ENCODE data around the gene NUP35.
"Not testable (repeated sequence)": the region's sequence is repeated elsewhere in the genome, so short reads cannot be mapped to it uniquely, and the experiment has no call there.

Gene NUP35

DNA sequence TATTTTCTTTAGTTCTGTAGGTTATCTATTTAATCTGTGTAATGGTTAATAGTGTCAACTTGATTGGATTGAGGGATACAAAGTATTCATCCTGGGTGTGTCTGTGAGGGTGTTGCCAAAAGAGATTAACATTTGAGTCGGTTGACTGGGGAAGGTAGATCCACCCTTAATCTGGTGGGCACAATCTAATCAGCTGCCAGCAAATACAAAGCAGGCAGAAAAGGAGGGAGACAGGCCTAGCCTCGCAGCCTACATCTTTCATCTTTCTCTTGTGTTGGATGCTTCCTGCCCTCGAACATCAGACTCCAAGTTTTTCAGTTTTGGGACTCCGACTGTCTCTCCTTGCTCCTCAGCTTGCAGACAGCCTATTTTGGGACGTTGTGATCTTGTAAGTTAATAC, 42.7 kb downstream of the NUP35 start:
- H3K4me3 ChIP-seq (ENCODE audit: low read depth, low read length); H3K27ac ChIP-seq (ENCODE audit: low read depth, low read length); H3K27me3 ChIP-seq (ENCODE audit: control insufficient read depth, insufficient read depth, low read length); H3K9me3 ChIP-seq (ENCODE audit: control insufficient read depth, insufficient read depth, low read depth, low read length); H3K4me1 ChIP-seq (ENCODE audit: control insufficient read depth, insufficient read depth, low read length); H3K9ac ChIP-seq (ENCODE audit: low read length): not testable (repeated sequence)
- H3K36me3 ChIP-seq (ENCODE audit: control insufficient read depth, insufficient read depth, low read length): peaks cover 47% of the 10 kb centered on the region

DNA sequence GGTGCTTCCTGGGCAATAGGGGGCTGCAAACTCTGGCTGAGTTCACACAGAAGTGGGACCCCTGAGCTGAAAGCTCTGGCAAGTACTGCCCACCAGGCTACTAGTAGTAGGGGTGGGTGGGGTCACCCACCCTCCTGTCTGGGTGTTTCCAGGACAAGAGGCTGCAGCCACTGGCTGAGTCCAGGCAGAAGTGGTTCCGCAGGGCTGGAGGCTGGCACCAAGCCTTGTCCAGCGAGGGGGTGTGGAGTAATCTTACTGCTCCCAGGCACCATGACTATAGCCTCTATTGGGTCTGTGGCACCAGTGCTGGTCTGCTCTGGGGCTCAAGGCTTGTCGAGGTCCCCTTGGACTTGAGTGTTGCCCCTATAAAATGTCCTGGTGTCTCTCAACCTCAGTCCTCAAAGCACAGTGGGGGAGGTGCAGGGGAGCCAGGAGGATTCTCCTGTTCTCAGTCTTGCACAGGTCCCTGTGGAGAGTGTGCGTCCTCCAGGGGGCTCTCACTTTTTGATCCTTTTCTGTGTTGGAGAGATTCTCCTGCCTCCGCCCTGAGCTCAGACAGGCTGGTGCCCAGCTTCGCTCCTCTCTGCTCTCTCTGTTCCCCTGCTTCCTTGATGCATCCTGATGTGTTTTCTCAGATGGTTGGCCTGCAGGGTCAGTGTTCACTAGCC, 48.1 kb downstream of the NUP35 start:
- no peaks in the 10 kb centered on the region for H3K36me3 ChIP-seq (ENCODE audit: control insufficient read depth, insufficient read depth, low read length)
- H3K4me1 ChIP-seq (ENCODE audit: control insufficient read depth, insufficient read depth, low read length): no peaks in the 10 kb centered on the region
- H3K27ac ChIP-seq (ENCODE audit: low read depth, low read length): no peak overlapping the region
- H3K27me3 ChIP-seq (ENCODE audit: control insufficient read depth, insufficient read depth, low read length): no peaks in the 10 kb centered on the region
- H3K9me3 ChIP-seq (ENCODE audit: control insufficient read depth, insufficient read depth, low read depth, low read length): 0 out of 2 replicates have a peak, but pooled peaks cover 4% of the 10 kb centered on the region
- H3K9ac ChIP-seq (ENCODE audit: low read length): no peak overlapping the region
- no peak overlapping the region for H3K4me3 ChIP-seq (ENCODE audit: low read depth, low read length)

DNA sequence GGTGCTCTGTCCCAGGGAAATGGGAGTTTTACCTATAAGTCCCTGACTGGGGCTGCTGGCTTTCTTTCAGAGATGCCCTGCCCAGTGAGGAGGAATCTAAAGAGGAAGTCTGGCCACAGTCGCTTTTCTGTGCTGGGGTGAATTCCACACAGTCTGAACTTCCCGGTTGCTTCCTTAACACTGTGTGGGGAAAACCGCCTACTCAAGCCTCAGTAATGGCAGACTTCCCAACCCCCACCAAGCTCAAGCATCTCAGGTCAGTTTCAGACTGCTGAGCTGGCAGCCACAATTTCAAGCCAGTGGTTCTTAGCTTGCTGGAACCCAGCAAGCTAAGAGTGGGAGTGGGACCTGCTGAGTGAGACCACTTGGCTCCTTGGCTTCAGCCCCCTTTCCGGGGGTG, 54.9 kb downstream of the NUP35 start:
- Histone ChIP-seq H3K9ac (ENCODE audit: low read length) (no peak overlapping the region), H3K27ac (ENCODE audit: low read depth, low read length) (no peak overlapping the region), H3K4me1 (ENCODE audit: control insufficient read depth, insufficient read depth, low read length) (no peaks in the 10 kb centered on the region), H3K27me3 (ENCODE audit: control insufficient read depth, insufficient read depth, low read length) (no peaks in the 10 kb centered on the region), H3K9me3 (ENCODE audit: control insufficient read depth, insufficient read depth, low read depth, low read length) (peaks cover 20% of the 10 kb centered on the region; the same call in 1 of the 2 replicates), H3K36me3 (ENCODE audit: control insufficient read depth, insufficient read depth, low read length) (peaks cover 57% of the 10 kb centered on the region), H3K4me3 (ENCODE audit: low read depth, low read length) (no peak overlapping the region)

DNA sequence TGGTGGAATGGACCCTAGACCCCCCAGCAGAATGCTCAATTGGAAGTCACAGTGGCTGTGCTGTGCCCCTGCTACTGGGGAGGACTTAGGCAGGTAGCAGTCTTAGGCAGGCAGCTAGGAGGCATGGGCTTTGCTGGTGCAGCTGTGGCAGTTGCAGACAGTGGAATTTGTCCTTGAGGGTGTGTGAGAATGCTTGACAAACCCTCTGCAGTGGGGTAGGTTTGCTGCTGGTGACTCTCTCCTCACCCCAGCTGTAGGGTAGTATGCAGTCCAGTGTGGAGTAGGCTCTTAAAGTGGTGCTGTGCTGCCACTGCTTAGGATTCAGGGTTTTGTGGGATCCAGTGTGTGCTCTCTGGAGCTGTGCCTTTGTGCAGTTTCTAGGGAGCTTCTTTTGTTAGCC, 61.3 kb downstream of the NUP35 start:
- Histone ChIP-seq H3K36me3 (ENCODE audit: control insufficient read depth, insufficient read depth, low read length) (peaks cover 51% of the 10 kb centered on the region), H3K9ac (ENCODE audit: low read length) (no peak overlapping the region)

DNA sequence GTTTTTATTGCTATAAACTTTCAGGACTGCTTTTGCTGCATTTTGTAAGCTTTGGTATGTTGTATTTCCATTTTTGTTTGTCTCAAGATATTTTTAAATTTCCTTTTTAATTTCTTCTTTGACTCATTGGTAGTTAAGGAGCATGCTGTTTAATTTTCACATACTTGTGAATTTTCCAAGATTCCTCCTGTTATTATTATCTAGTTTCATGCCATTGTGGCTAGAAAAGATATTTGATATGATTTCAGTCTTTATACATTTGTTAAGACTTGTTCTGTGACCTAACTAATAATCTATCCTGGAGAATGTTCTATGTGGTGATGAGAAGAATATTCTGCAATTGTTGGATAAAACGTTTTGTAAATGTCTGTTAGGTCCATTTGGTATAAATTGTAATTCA, 62.1 kb downstream of the NUP35 start:
- no peak overlapping the region for H3K4me3 ChIP-seq (ENCODE audit: low read depth, low read length)

More for the DNA sequence above, 61.3 kb downstream of the NUP35 start:
- H3K4me3 ChIP-seq (ENCODE audit: low read depth, low read length): no peak overlapping the region
- H3K4me1 ChIP-seq (ENCODE audit: control insufficient read depth, insufficient read depth, low read length): peaks cover 9% of the 10 kb centered on the region
- no peak overlapping the region for H3K27ac ChIP-seq (ENCODE audit: low read depth, low read length)
- no peaks in the 10 kb centered on the region for H3K27me3 ChIP-seq (ENCODE audit: control insufficient read depth, insufficient read depth, low read length)
- peaks cover 14% of the 10 kb centered on the region; the same call in 1 of the 2 replicates for H3K9me3 ChIP-seq (ENCODE audit: control insufficient read depth, insufficient read depth, low read depth, low read length)

DNA sequence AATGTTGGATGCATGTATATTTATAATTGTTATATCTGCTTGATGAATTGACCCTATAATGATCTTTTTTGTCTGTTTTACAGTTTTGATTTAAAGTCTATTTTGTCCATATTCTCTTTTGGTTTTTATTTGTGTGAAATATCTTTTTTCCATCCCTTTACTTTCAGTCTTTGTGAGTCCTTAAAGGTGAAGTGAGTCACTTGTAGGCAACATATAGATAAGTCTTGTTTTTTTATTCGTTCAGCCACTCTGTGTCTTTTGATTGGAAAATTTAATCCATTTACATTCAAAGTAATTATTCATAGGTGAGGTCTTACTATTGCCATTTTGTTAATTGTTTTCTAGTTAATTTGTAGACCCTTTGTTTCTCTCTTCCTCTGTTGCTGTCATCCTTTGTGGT, 62.5 kb downstream of the NUP35 start:
- Histone ChIP-seq H3K4me3 (ENCODE audit: low read depth, low read length) (no peak overlapping the region), H3K36me3 (ENCODE audit: control insufficient read depth, insufficient read depth, low read length) (peaks cover 44% of the 10 kb centered on the region), H3K27ac (ENCODE audit: low read depth, low read length) (no peak overlapping the region), H3K9ac (ENCODE audit: low read length) (no peak overlapping the region), H3K9me3 (ENCODE audit: control insufficient read depth, insufficient read depth, low read depth, low read length) (peaks cover 14% of the 10 kb centered on the region; the same call in 1 of the 2 replicates), H3K27me3 (ENCODE audit: control insufficient read depth, insufficient read depth, low read length) (no peaks in the 10 kb centered on the region), H3K4me1 (ENCODE audit: control insufficient read depth, insufficient read depth, low read length) (peaks cover 9% of the 10 kb centered on the region)

More for the DNA sequence above, 62.1 kb downstream of the NUP35 start:
- Histone ChIP-seq H3K9me3 (ENCODE audit: control insufficient read depth, insufficient read depth, low read depth, low read length) (peaks cover 14% of the 10 kb centered on the region; the same call in 1 of the 2 replicates), H3K27ac (ENCODE audit: low read depth, low read length) (no peak overlapping the region), H3K27me3 (ENCODE audit: control insufficient read depth, insufficient read depth, low read length) (no peaks in the 10 kb centered on the region), H3K9ac (ENCODE audit: low read length) (no peak overlapping the region), H3K36me3 (ENCODE audit: control insufficient read depth, insufficient read depth, low read length) (peaks cover 47% of the 10 kb centered on the region), H3K4me1 (ENCODE audit: control insufficient read depth, insufficient read depth, low read length) (peaks cover 9% of the 10 kb centered on the region)

DNA sequence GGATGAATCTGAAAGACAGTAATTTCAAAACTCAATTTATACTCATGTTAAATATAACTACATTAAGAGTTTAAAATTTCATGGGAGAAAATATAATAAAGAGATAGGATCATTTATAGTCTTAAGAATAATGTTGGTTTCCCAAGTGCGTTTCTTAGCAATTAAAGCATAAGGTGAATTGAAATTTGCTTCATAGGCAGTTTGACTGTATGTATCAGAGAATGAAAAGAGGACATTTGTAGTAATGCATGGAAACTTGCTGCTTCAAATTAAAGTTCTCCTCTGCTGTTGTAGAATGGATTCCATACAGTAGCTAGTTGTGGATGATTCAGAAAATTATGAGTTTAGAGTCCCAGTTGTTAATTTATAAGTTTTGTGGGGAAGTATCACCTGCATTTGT, 68.1 kb downstream of the NUP35 start:
- Histone ChIP-seq H3K27ac (ENCODE audit: low read depth, low read length) (no peak overlapping the region), H3K9me3 (ENCODE audit: control insufficient read depth, insufficient read depth, low read depth, low read length) (no peaks in the 10 kb centered on the region), H3K4me3 (ENCODE audit: low read depth, low read length) (no peak overlapping the region), H3K27me3 (ENCODE audit: control insufficient read depth, insufficient read depth, low read length) (no peaks in the 10 kb centered on the region), H3K4me1 (ENCODE audit: control insufficient read depth, insufficient read depth, low read length) (no peaks in the 10 kb centered on the region), H3K9ac (ENCODE audit: low read length) (no peak overlapping the region), H3K36me3 (ENCODE audit: control insufficient read depth, insufficient read depth, low read length) (peaks cover 18% of the 10 kb centered on the region)

DNA sequence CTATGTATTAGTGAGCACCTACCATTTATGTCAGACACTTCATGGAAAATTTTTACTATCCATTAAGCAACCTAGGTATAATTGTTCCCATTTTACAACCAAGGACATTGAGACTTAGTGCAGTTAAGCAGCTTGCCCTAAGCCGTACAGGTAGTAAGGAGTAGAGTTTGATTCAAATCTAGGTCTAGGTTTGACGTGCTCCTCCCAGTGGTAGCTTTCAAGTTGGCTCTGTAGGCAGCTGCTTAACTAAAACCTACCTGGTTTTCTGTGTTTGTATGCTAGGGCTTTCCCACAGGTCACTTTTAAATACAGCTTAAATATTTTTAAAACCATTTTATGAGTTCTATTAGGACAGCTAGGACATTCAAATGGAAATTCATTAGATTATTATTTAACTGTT, 69.7 kb downstream of the NUP35 start:
- Histone ChIP-seq H3K27me3 (ENCODE audit: control insufficient read depth, insufficient read depth, low read length) (no peaks in the 10 kb centered on the region), H3K9ac (ENCODE audit: low read length) (no peak overlapping the region), H3K36me3 (ENCODE audit: control insufficient read depth, insufficient read depth, low read length) (peaks cover 11% of the 10 kb centered on the region), H3K4me3 (ENCODE audit: low read depth, low read length) (no peak overlapping the region), H3K27ac (ENCODE audit: low read depth, low read length) (no peak overlapping the region), H3K9me3 (ENCODE audit: control insufficient read depth, insufficient read depth, low read depth, low read length) (no peaks in the 10 kb centered on the region), H3K4me1 (ENCODE audit: control insufficient read depth, insufficient read depth, low read length) (no peaks in the 10 kb centered on the region)

DNA sequence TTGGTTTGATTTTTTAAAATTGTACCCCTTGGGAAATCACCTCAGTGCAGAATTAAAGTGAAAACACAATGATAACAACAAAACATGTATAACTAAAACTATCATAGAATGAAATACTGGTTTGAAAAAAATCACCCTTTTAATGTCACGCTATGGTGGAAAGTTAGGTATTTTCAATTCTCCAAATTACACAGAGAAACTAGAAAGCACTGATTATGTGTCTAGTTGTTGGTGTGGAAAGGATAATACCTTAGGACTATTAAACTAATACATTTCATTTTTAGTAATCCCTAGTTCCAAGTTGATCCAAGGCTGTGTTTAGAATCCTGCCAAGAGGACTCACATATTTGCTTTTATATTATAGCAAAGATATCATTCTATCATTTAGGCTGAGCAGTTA, 71.2 kb downstream of the NUP35 start:
- no peaks in the 10 kb centered on the region for H3K4me1 ChIP-seq (ENCODE audit: control insufficient read depth, insufficient read depth, low read length)
- no peak overlapping the region for H3K9ac ChIP-seq (ENCODE audit: low read length)
- H3K9me3 ChIP-seq (ENCODE audit: control insufficient read depth, insufficient read depth, low read depth, low read length): no peaks in the 10 kb centered on the region
- no peaks in the 10 kb centered on the region for H3K27me3 ChIP-seq (ENCODE audit: control insufficient read depth, insufficient read depth, low read length)
- no peak overlapping the region for H3K27ac ChIP-seq (ENCODE audit: low read depth, low read length)
- H3K4me3 ChIP-seq (ENCODE audit: low read depth, low read length): no peak overlapping the region
- H3K36me3 ChIP-seq (ENCODE audit: control insufficient read depth, insufficient read depth, low read length): peaks cover 5% of the 10 kb centered on the region

DNA sequence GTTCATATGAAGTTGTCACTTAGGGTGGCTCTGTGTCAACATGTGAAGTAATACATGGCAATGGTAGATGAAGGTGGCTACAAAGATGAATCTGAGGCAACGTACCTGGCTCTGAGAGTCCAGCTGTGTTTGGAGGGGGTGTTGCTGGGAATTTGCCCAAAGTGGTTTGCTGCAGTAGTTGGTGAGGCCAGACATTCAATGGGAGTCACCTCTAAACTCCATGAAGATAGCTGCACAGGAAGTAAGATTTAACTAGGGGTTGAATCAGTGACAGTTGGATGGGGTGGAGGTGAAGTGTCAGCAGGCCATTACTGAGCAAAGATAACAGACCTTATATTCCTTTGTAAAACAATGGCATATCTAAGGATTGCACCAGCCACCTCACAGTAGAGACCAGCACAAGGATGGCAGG, 71.8 kb downstream of the NUP35 start:
- Histone ChIP-seq H3K4me3 (ENCODE audit: low read depth, low read length) (no peak overlapping the region), H3K27me3 (ENCODE audit: control insufficient read depth, insufficient read depth, low read length) (no peaks in the 10 kb centered on the region), H3K9ac (ENCODE audit: low read length) (no peak overlapping the region), H3K9me3 (ENCODE audit: control insufficient read depth, insufficient read depth, low read depth, low read length) (no peaks in the 10 kb centered on the region), H3K27ac (ENCODE audit: low read depth, low read length) (no peak overlapping the region), H3K4me1 (ENCODE audit: control insufficient read depth, insufficient read depth, low read length) (no peaks in the 10 kb centered on the region), H3K36me3 (ENCODE audit: control insufficient read depth, insufficient read depth, low read length) (peaks cover 3% of the 10 kb centered on the region; the same call in 1 of the 2 replicates)

DNA sequence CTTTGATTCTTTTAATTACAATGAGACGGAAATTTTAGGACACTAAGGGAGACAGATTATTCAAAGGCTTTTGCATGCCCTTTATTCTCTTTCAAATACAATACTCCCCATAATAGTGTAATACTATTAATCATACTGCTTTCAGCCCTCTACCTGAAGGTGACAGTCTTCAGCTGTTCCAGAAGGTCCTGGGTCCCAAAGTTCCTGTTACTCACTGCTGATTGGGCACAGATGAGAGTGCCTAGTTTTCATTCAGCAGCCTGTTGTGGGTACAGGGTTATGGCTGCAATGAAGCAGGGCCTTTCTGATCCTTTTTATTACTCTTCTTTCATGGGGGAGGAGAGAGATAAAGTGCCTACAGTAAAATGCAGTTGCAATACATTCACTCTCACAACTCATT, 80.2 kb downstream of the NUP35 start:
- H3K36me3 ChIP-seq (ENCODE audit: control insufficient read depth, insufficient read depth, low read length): no peaks in the 10 kb centered on the region

More for the DNA sequence above, 80.2 kb downstream of the NUP35 start:
- H3K27me3 ChIP-seq (ENCODE audit: control insufficient read depth, insufficient read depth, low read length): no peaks in the 10 kb centered on the region
- peaks cover 2% of the 10 kb centered on the region; the same call in 1 of the 2 replicates for H3K9me3 ChIP-seq (ENCODE audit: control insufficient read depth, insufficient read depth, low read depth, low read length)
- no peak overlapping the region for H3K27ac ChIP-seq (ENCODE audit: low read depth, low read length)
- H3K4me3 ChIP-seq (ENCODE audit: low read depth, low read length): no peak overlapping the region
- no peaks in the 10 kb centered on the region; the same call in 1 of the 2 replicates for H3K4me1 ChIP-seq (ENCODE audit: control insufficient read depth, insufficient read depth, low read length)
- H3K9ac ChIP-seq (ENCODE audit: low read length): no peak overlapping the region
